Urothelium cell line (cell line): Measurements from ENCODE around the gene SDK2.

Experiments used
- DNase-seq: peaks from one replicate; pipeline ENCODE4 v3.0.0; 2011; ENCODE audit warnings: low spot score, mixed read lengths
- FAIRE-seq: peaks from 2 replicates; lab custom pipeline; 2011; peaks lifted over from hg19 to GRCh38; lab: Jason Lieb, UNC

Gene SDK2

GRCh38 chr17:73293031-73293430 is 351.2 kb downstream of the SDK2 start:
- FAIRE-seq (no peak), DNase-seq (no peak)

GRCh38 chr17:73292031-73292531 is 352.2 kb downstream of the SDK2 start:
- no peak for FAIRE-seq
- peak; percentile 73 for DNase-seq

- FAIRE-seq (peak; percentile 93), DNase-seq (peak; percentile 97)
These were observed 352.9 kb downstream of the SDK2 start for GRCh38 chr17:73291260-73291801.

GRCh38 chr17:73290399-73291259 is 353.6 kb downstream of the SDK2 start:
- no peak for DNase-seq
- peak; percentile 42 for FAIRE-seq

- FAIRE-seq (no peak), DNase-seq (no peak)
These were observed 354.5 kb downstream of the SDK2 start for GRCh38 chr17:73289549-73290254.

- no peak for FAIRE-seq
- no peak for DNase-seq
These were observed 355.5 kb downstream of the SDK2 start for GRCh38 chr17:73288534-73289302.

GRCh38 chr17:73286863-73287296 is 357.4 kb downstream of the SDK2 start:
- no peak for FAIRE-seq
- no peak for DNase-seq

- no peak for FAIRE-seq
These were observed 358.1 kb downstream of the SDK2 start for GRCh38 chr17:73285916-73286862.

GRCh38 chr17:73285603-73285908 is 358.7 kb downstream of the SDK2 start:
- FAIRE-seq (no peak), DNase-seq (no peak)

More at GRCh38 chr17:73285916-73286862, 358.1 kb downstream of the SDK2 start:
- no peak for DNase-seq

- DNase-seq, result no peak
- no peak for FAIRE-seq
These were observed 359.2 kb downstream of the SDK2 start for GRCh38 chr17:73284906-73285602.
